AG10803 (cell line): Measurements from ENCODE around the gene CTNNA1.

Experiments
- DNase-seq: peaks from one replicate; pipeline ENCODE4 v3.0.0; 2010; ENCODE audit warnings: low read depth
- H3K4me3 ChIP-seq: 2 replicates; pipeline ENCODE4 v1.5.1; 2011; ENCODE audit warnings: mild to moderate bottlenecking, low read length, control low read depth
- CTCF ChIP-seq: conservative IDR thresholded peaks from 2 replicates; pipeline ENCODE4 v1.5.1; 2011; ENCODE audit warnings: mild to moderate bottlenecking, low read length, control low read depth, inconsistent platforms

CTNNA1 gene

DNA sequence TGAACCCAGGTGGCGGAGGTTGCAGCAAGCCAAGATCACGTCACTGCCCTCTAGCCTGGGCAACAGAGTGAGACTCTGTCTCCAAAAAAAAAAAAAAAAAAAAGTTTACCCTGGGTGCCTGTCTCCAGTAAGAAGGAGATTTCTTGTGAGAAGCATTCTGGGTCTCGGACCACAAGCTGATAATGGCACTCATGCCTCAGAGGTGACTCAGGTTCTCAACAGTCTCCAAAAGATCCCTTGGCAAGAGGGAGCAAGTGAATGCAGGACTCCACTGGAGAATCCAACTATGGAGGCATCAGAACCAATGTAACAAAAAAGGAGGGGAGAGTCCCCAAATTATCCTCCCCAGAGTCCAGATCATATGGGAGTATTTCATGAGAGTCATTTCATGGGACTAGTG lies 227.9 kb downstream of the CTNNA1 start:
- DNase-seq: peak; percentile 83

DNA sequence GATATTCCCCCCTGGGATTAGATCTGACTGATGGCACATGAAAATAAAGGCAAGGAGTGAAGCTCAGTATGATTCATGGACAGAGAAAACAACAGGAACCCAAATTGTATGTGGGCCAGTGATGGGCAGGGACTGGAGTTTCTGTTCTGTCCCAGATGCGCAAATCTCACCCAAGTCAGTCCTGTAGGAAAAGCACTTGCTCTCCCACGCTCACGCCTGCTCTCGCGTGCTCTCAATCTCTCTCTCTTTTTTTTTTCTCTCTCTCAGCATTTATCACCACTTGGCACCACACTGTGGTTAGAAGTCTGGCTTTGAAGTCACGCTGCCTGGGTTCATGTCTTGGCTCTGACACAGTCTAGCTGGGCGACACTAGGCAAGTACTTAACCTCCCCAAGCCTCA lies 228.4 kb downstream of the CTNNA1 start:
- DNase-seq: peak; percentile 50
- no peak overlapping the region for H3K4me3 ChIP-seq
- TF ChIP-seq CTCF: no peak

More for the DNA sequence above, 227.9 kb downstream of the CTNNA1 start:
- no peak overlapping the region for H3K4me3 ChIP-seq
- TF ChIP-seq CTCF: no peak

DNA sequence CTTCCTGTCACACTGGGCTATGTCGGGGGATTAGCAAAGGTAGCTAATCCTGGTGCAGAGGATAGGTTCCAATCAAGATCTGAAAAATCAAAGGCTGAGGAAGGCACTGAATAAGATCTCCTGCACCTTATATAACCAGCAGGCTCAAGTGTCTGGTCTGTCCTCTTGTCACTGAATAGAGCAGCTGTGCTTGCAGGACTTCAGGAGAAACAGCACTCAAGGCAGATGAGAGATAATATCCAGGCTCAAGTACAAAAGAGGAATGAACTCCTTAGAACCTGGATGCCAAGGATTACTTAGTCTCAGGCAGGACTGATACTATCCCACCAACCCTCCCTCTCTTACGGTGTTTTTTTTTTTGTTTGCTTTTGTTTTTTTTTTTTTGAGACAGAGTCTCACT lies 230.8 kb downstream of the CTNNA1 start:
- no peak overlapping the region for H3K4me3 ChIP-seq
- DNase-seq: no peak
- TF ChIP-seq CTCF: no peak
